Endometrial microvascular endothelial cells (primary cell): ENCODE measurements around the gene SMYD3. TPM values are rescaled to one million over a fixed set of nuclear protein-coding genes. Genes with fewer than 3 reads are reported as not detected.

Source experiments
- in situ Hi-C: cut with HindIII; loops from 2 replicates; pipeline ENCODE4 v1.10.0; 2017; ENCODE audit warnings: low sequenced_read_pairs, low pct_unique_long_range_greater_than_20kb; ENCODE audit errors: inconsistent ontology term
- total RNA-seq: library from RNA; depleted of rRNA; stranded (reverse); fragments of >200 nt; gene quantifications from one replicate; pipeline ENCODE4 v1.2.3, GENCODE V29; 2015; ENCODE audit errors: inconsistent ontology term

The SMYD3 gene
- total RNA-seq, 1 donor from 2014 or later = 16.6 TPM

GRCh38 chr1:246518456-246519205 is 11.6 kb upstream of the SMYD3 start:
- in situ Hi-C loops = no loop called here

GRCh38 chr1:246517391-246517790 is 10.3 kb upstream of the SMYD3 start:
- in situ Hi-C loops = no loop called here

GRCh38 chr1:246516126-246516525 is 9.0 kb upstream of the SMYD3 start:
- in situ Hi-C loops = no loop called here

- in situ Hi-C loops = no loop called here
These were observed 8.4 kb upstream of the SMYD3 start for GRCh38 chr1:246515390-246516005.

- in situ Hi-C loops = no loop called here
These were observed 6.7 kb upstream of the SMYD3 start for GRCh38 chr1:246513619-246514343.

- in situ Hi-C loops = no loop called here
These were observed 6.0 kb upstream of the SMYD3 start for GRCh38 chr1:246513041-246513440.

- in situ Hi-C loops = no loop called here
These were observed 5.6 kb upstream of the SMYD3 start for GRCh38 chr1:246512635-246513034.

- in situ Hi-C loops = no loop called here
These were observed 5.2 kb upstream of the SMYD3 start for GRCh38 chr1:246512230-246512629.

- in situ Hi-C loops = no loop called here
These were observed 4.1 kb upstream of the SMYD3 start for GRCh38 chr1:246511203-246511602.

GRCh38 chr1:246510147-246511030 is 3.3 kb upstream of the SMYD3 start:
- in situ Hi-C loops = no loop called here

GRCh38 chr1:246508897-246509688 is 2.0 kb upstream of the SMYD3 start:
- in situ Hi-C loops = no loop called here

- in situ Hi-C loops = no loop called here
These were observed 759 bp downstream of the SMYD3 start for GRCh38 chr1:246506367-246506673.

- in situ Hi-C loops = no loop called here
These were observed 3.7 kb downstream of the SMYD3 start for GRCh38 chr1:246503341-246503740.

- in situ Hi-C loops = no loop called here
These were observed 9.7 kb downstream of the SMYD3 start for GRCh38 chr1:246497331-246497915.

- in situ Hi-C loops = no loop called here
These were observed 14.4 kb downstream of the SMYD3 start for GRCh38 chr1:246492611-246493245.

- in situ Hi-C loops = no loop called here
These were observed 15.5 kb downstream of the SMYD3 start for GRCh38 chr1:246491551-246492053.

GRCh38 chr1:246488674-246489073 is 18.4 kb downstream of the SMYD3 start:
- in situ Hi-C loops = no loop called here

- in situ Hi-C loops = no loop called here
These were observed 23.5 kb downstream of the SMYD3 start for GRCh38 chr1:246483569-246483933.
